Choroid plexus epithelial cell (primary cell): Measurements from ENCODE around the gene PKN2.

ENCODE experiments used
- DNase-seq: peaks from one replicate; pipeline ENCODE4 v3.0.0-alpha.2; 2010; ENCODE audit warnings: low read depth
- H3K4me3 ChIP-seq: 2 replicates; pipeline ENCODE4 v1.5.1; 2011; ENCODE audit warnings: low read depth, mild to moderate bottlenecking, control low read depth, low read length, moderate library complexity
- CTCF ChIP-seq: conservative IDR thresholded peaks from 2 replicates; pipeline ENCODE4 v1.5.1; 2011; ENCODE audit warnings: low read depth, mild to moderate bottlenecking, control low read depth, inconsistent platforms, low read length, moderate library complexity

PKN2 gene

GRCh38 chr1:88647749-88648415 lies 36.2 kb upstream of the PKN2 start:
- no peak overlapping the region for H3K4me3 ChIP-seq
- no peak for TF ChIP-seq CTCF
- no peak for DNase-seq

GRCh38 chr1:88648706-88649105 lies 35.4 kb upstream of the PKN2 start:
- DNase-seq = no peak
- no peak for TF ChIP-seq CTCF

GRCh38 chr1:88649932-88650331 lies 34.1 kb upstream of the PKN2 start:
- H3K4me3 ChIP-seq = no peak overlapping the region
- no peak for TF ChIP-seq CTCF
- no peak for DNase-seq

More at GRCh38 chr1:88648706-88649105, 35.4 kb upstream of the PKN2 start:
- no peak overlapping the region for H3K4me3 ChIP-seq

GRCh38 chr1:88650676-88651418 lies 33.2 kb upstream of the PKN2 start:
- no peak for DNase-seq
- H3K4me3 ChIP-seq = no peak overlapping the region
- no peak for TF ChIP-seq CTCF

GRCh38 chr1:88655140-88655539 lies 28.9 kb upstream of the PKN2 start:
- no peak for TF ChIP-seq CTCF
- no peak overlapping the region for H3K4me3 ChIP-seq
- no peak for DNase-seq

- H3K4me3 ChIP-seq = no peak overlapping the region
- peak; percentile 57 for TF ChIP-seq CTCF
- peak; percentile 61 for DNase-seq
Observed at GRCh38 chr1:88655685-88656299, 28.3 kb upstream of the PKN2 start.
